ENCODE measurements around the gene SLC2A13.
"Not testable (repeated sequence)": the region's sequence is repeated elsewhere in the genome, so short reads cannot be mapped to it uniquely, and the experiment has no call there.

The SLC2A13 gene

GRCh38 chr12:39746151-39746550 lies 359.7 kb downstream of the SLC2A13 start:
- DNase-seq (ENCODE audit: low spot score), result not testable (repeated sequence)

- DNase-seq (ENCODE audit: low spot score), result no peak
Measured at GRCh38 chr12:39743655-39744054, 362.2 kb downstream of the SLC2A13 start.

GRCh38 chr12:39736406-39736805 lies 369.5 kb downstream of the SLC2A13 start:
- no peak for DNase-seq (ENCODE audit: low spot score)

GRCh38 chr12:39723831-39724230 lies 382.1 kb downstream of the SLC2A13 start:
- DNase-seq (ENCODE audit: low spot score), result peak; percentile 10

- no peak for DNase-seq (ENCODE audit: low spot score)
Measured at GRCh38 chr12:39722504-39722903, 383.4 kb downstream of the SLC2A13 start.

- no peak for DNase-seq (ENCODE audit: low spot score)
Measured at GRCh38 chr12:39713552-39713951, 392.3 kb downstream of the SLC2A13 start.

DNA sequence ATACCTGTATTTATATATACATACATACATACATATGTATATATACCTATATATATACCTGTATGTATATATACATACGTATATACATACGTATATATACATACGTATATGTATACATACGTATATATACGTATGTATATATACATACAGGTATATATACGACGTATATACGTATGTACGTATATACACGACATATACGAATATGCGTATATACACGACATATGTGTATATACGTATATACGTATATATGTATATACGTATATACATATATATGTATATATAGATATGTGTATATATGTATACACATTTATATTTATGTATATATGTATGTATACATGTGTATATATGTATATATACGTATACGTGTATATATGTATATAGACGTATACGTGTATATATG lies 393.5 kb downstream of the SLC2A13 start:
- DNase-seq (ENCODE audit: low spot score), result no peak

All from D341Med (cell line).